SU-DHL-6 (cell line): ENCODE results near the gene CYP2W1.

ENCODE experiments used
- EZH2phosphoT487 ChIP-seq: fragments of 200-600 bp; sonication (generic), shearing (Covaris generic); conservative IDR thresholded peaks from 2 replicates; pipeline ENCODE4 v1.6.1; 2018; ENCODE audit warnings: mild to moderate bottlenecking, antibody characterized with exemption, low read length, moderate library complexity, mixed read lengths
- TF ChIP-seq, protein P1 (sequence below): fragments of 200-600 bp; sonication (generic); IDR thresholded peaks from one replicate; pipeline ENCODE4 v1.5.1; 2017; ENCODE audit warnings: antibody characterized with exemption, mild to moderate bottlenecking, low read length, moderate library complexity; ENCODE audit not compliant: insufficient read depth, poor library complexity, severe bottlenecking

DNA sequence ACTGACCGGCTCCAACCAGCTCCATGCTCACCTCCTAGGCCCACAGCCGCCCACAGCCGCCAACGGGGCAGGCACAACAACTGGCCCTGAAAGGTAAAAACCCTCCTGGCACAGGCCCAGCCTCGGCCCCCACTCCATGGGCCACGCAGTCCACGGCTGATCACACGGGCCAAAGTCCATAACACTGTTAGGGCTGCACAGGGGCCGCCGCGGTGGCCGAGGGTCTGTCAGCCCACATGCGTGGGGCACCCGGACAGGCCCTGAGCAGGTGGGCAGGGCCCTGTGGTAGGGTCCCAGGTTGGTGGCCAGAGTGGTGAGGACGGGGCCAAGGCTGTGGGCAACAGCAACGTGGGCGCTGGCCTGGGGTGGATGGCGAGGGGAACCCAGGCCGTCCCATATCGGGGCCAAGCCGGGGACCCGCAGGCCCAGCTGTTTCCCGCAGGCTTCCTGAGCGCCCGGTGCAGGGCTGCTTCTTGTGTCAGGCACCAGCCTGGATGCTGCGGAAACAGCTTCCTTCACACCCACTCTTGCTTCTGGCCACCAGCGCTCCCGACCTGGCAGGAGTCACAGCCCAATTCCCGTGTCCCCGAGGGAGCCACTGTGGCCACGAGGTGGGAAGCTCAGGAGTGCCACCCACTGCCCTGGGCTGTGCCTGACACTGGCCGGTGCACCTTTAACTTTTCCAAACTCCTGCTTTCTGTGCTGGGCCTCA lies 29.2 kb downstream of the CYP2W1 start:
- TF ChIP-seq, protein P1, sequence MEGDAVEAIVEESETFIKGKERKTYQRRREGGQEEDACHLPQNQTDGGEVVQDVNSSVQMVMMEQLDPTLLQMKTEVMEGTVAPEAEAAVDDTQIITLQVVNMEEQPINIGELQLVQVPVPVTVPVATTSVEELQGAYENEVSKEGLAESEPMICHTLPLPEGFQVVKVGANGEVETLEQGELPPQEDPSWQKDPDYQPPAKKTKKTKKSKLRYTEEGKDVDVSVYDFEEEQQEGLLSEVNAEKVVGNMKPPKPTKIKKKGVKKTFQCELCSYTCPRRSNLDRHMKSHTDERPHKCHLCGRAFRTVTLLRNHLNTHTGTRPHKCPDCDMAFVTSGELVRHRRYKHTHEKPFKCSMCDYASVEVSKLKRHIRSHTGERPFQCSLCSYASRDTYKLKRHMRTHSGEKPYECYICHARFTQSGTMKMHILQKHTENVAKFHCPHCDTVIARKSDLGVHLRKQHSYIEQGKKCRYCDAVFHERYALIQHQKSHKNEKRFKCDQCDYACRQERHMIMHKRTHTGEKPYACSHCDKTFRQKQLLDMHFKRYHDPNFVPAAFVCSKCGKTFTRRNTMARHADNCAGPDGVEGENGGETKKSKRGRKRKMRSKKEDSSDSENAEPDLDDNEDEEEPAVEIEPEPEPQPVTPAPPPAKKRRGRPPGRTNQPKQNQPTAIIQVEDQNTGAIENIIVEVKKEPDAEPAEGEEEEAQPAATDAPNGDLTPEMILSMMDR: no peak
- TF ChIP-seq EZH2phosphoT487: no peak
